Measurements from ENCODE around the gene TET1. TPM values are rescaled to one million over a fixed set of nuclear protein-coding genes. Genes with fewer than 3 reads are reported as not detected.
A peak's percentile ranks its signal among the peaks of the same experiment; 100 is the strongest.
"Not testable (repeated sequence)": the region's sequence is repeated elsewhere in the genome, so short reads cannot be mapped to it uniquely, and the experiment has no call there.

The TET1 gene
- total RNA-seq, 1 experiment from 2014 or later = 2.3 TPM

GRCh38 chr10:68517188-68517587 lies 42.9 kb upstream of the TET1 start:
- ATAC-seq = no peak
- CTCF ChIA-PET = no interaction called here
- no peak overlapping the region for H3K4me3 ChIP-seq (ENCODE audit: low read depth in 2 of 2, low read length in 2 of 2)
- intact Hi-C loops (cut with micrococcal nuclease; ENCODE audit: unreplicated experiment) = no loop called here
- DNase-seq (ENCODE audit: low read depth, low spot score) = no peak
- in situ Hi-C loops (cut with HindIII; ENCODE audit: low pct_unique_long_range_greater_than_20kb, low sequenced_read_pairs) = no loop called here
- H3K9me3 ChIP-seq (ENCODE audit: control insufficient read depth, insufficient read depth, low read depth, low read length) = no peaks in the 10 kb centered on the region
- no peaks in the 10 kb centered on the region for H3K36me3 ChIP-seq (ENCODE audit: control insufficient read depth, insufficient read depth, low read length)
- TSS peak; percentile 22 for BruUV-seq (replicated peaks)
- H3K4me1 ChIP-seq (ENCODE audit: control insufficient read depth, insufficient read depth, low read length) = no peaks in the 10 kb centered on the region
- no peaks in the 10 kb centered on the region for H3K27me3 ChIP-seq (ENCODE audit: control insufficient read depth, insufficient read depth, low read length)
- POLR2A ChIA-PET = no interaction called here
- TF ChIP-seq POLR2AphosphoS5 (IDR thresholded peaks at IDR 0.05; ENCODE audit: low read depth, low read length) (no peak), SIN3A (IDR thresholded peaks at IDR 0.05; ENCODE audit: borderline replicate concordance, insufficient read depth, low read depth, low read length) (no peak), TCF7L2 (IDR thresholded peaks at IDR 0.05; ENCODE audit: low read depth, low read length) (no peak)
- TF ChIP-seq, protein P1, sequence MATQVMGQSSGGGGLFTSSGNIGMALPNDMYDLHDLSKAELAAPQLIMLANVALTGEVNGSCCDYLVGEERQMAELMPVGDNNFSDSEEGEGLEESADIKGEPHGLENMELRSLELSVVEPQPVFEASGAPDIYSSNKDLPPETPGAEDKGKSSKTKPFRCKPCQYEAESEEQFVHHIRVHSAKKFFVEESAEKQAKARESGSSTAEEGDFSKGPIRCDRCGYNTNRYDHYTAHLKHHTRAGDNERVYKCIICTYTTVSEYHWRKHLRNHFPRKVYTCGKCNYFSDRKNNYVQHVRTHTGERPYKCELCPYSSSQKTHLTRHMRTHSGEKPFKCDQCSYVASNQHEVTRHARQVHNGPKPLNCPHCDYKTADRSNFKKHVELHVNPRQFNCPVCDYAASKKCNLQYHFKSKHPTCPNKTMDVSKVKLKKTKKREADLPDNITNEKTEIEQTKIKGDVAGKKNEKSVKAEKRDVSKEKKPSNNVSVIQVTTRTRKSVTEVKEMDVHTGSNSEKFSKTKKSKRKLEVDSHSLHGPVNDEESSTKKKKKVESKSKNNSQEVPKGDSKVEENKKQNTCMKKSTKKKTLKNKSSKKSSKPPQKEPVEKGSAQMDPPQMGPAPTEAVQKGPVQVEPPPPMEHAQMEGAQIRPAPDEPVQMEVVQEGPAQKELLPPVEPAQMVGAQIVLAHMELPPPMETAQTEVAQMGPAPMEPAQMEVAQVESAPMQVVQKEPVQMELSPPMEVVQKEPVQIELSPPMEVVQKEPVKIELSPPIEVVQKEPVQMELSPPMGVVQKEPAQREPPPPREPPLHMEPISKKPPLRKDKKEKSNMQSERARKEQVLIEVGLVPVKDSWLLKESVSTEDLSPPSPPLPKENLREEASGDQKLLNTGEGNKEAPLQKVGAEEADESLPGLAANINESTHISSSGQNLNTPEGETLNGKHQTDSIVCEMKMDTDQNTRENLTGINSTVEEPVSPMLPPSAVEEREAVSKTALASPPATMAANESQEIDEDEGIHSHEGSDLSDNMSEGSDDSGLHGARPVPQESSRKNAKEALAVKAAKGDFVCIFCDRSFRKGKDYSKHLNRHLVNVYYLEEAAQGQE (IDR thresholded peaks at IDR 0.05; ENCODE audit: insufficient read depth in 1 of 2, low read depth in 2 of 2, low read length in 1 of 2) = no peak
- TF ChIP-seq, protein P2, sequence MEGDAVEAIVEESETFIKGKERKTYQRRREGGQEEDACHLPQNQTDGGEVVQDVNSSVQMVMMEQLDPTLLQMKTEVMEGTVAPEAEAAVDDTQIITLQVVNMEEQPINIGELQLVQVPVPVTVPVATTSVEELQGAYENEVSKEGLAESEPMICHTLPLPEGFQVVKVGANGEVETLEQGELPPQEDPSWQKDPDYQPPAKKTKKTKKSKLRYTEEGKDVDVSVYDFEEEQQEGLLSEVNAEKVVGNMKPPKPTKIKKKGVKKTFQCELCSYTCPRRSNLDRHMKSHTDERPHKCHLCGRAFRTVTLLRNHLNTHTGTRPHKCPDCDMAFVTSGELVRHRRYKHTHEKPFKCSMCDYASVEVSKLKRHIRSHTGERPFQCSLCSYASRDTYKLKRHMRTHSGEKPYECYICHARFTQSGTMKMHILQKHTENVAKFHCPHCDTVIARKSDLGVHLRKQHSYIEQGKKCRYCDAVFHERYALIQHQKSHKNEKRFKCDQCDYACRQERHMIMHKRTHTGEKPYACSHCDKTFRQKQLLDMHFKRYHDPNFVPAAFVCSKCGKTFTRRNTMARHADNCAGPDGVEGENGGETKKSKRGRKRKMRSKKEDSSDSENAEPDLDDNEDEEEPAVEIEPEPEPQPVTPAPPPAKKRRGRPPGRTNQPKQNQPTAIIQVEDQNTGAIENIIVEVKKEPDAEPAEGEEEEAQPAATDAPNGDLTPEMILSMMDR (IDR thresholded peaks at IDR 0.05) = no peak
- H3K27ac ChIP-seq (ENCODE audit: low read length) = no peak overlapping the region

DNA sequence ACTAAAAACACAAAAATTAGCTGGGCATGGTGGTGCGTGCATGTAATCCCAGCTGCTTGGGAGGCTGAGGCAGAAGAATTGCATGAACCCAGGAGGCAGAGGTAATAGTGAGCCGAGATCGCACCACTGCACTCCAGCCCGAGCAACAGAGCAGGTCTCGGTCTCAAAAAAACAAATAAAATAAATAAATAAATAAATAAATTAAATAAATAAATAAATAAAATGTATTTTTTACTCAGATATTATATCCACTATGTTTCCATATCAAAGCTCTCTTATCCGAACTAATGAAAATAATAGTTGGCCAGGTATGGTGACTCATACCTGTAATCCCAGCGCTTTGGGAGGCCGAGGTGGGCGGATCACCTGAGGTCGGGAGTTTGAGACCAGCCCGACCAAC lies 41.5 kb upstream of the TET1 start:
- H3K4me1 ChIP-seq (ENCODE audit: control insufficient read depth, insufficient read depth, low read length); H3K9me3 ChIP-seq (ENCODE audit: control insufficient read depth, insufficient read depth, low read depth, low read length); in situ Hi-C loops (cut with HindIII; ENCODE audit: low pct_unique_long_range_greater_than_20kb, low sequenced_read_pairs); H3K27ac ChIP-seq (ENCODE audit: low read length); H3K4me3 ChIP-seq (ENCODE audit: low read depth in 2 of 2, low read length in 2 of 2); H3K27me3 ChIP-seq (ENCODE audit: control insufficient read depth, insufficient read depth, low read length); ATAC-seq; H3K36me3 ChIP-seq (ENCODE audit: control insufficient read depth, insufficient read depth, low read length); BruUV-seq (replicated peaks); intact Hi-C loops (cut with micrococcal nuclease; ENCODE audit: unreplicated experiment); CTCF ChIA-PET; DNase-seq (ENCODE audit: low read depth, low spot score); POLR2A ChIA-PET: not testable (repeated sequence)

- DNase-seq (ENCODE audit: low read depth, low spot score); ATAC-seq; in situ Hi-C loops (cut with HindIII; ENCODE audit: low pct_unique_long_range_greater_than_20kb, low sequenced_read_pairs); H3K4me1 ChIP-seq (ENCODE audit: control insufficient read depth, insufficient read depth, low read length); BruUV-seq (replicated peaks); H3K9me3 ChIP-seq (ENCODE audit: control insufficient read depth, insufficient read depth, low read depth, low read length); H3K27me3 ChIP-seq (ENCODE audit: control insufficient read depth, insufficient read depth, low read length); POLR2A ChIA-PET; CTCF ChIA-PET; intact Hi-C loops (cut with micrococcal nuclease; ENCODE audit: unreplicated experiment); H3K27ac ChIP-seq (ENCODE audit: low read length); H3K36me3 ChIP-seq (ENCODE audit: control insufficient read depth, insufficient read depth, low read length); H3K4me3 ChIP-seq (ENCODE audit: low read depth in 2 of 2, low read length in 2 of 2): not testable (repeated sequence)
Observed at GRCh38 chr10:68525490-68526038, 34.6 kb upstream of the TET1 start.

Data from Panc1 (cell line).